22Rv1 (cell line): ENCODE data around the gene PTPRM.

Source experiments
- CTCF ChIP-seq: fragments of 450-650 bp; IDR thresholded peaks from 2 replicates; pipeline ENCODE4 v1.5.1; 2017; ENCODE audit warnings: mild to moderate bottlenecking
- ZFX ChIP-seq: fragments of 450-650 bp; IDR thresholded peaks from 2 replicates; pipeline ENCODE4 v1.6.1; 2017; ENCODE audit warnings: antibody characterized with exemption, borderline replicate concordance

GRCh38 chr18:7561909-7562460 is 5.1 kb upstream of the PTPRM start:
- no peak for TF ChIP-seq CTCF
- TF ChIP-seq ZFX = no peak
